SU-DHL-6 (cell line): ENCODE data around the gene FAM20C.

Experiments used
- CTCF ChIP-seq: fragments of 200-600 bp; sonication (generic); IDR thresholded peaks from one replicate; pipeline ENCODE4 v1.5.1; 2017; ENCODE audit warnings: antibody characterized with exemption, mild to moderate bottlenecking, low read length, moderate library complexity; ENCODE audit not compliant: insufficient read depth, poor library complexity, severe bottlenecking
- EZH2phosphoT487 ChIP-seq: fragments of 200-600 bp; sonication (generic), shearing (Covaris generic); conservative IDR thresholded peaks from 2 replicates; pipeline ENCODE4 v1.6.1; 2018; ENCODE audit warnings: mild to moderate bottlenecking, antibody characterized with exemption, low read length, moderate library complexity, mixed read lengths

GRCh38 chr7:214410-215212 is 22.2 kb downstream of the FAM20C start:
- TF ChIP-seq CTCF = no peak
- TF ChIP-seq EZH2phosphoT487 = no peak
